Dermis microvascular lymphatic vessel endothelial cell (primary cell): Measurements from ENCODE around the gene EDEM2. TPM values are rescaled to one million over a fixed set of nuclear protein-coding genes. Genes with fewer than 3 reads are reported as not detected.
"Not testable (repeated sequence)": the region's sequence is repeated elsewhere in the genome, so short reads cannot be mapped to it uniquely, and the experiment has no call there.

Experiments used
- DNase-seq, 2 donors: peaks; one replicate each; pipeline versions ENCODE4 v3.0.0 to v3.0.0-alpha.2; 2010; ENCODE audit warnings: low read depth in 2 of 2
- total RNA-seq: library from RNA; depleted of rRNA; stranded (reverse); fragments of >200 nt; gene quantifications from 2 replicates; pipeline ENCODE4 v1.2.1, GENCODE V29; 2014

Gene EDEM2
- total RNA-seq, 1 donor from 2014 or later: 65.9 TPM

DNA sequence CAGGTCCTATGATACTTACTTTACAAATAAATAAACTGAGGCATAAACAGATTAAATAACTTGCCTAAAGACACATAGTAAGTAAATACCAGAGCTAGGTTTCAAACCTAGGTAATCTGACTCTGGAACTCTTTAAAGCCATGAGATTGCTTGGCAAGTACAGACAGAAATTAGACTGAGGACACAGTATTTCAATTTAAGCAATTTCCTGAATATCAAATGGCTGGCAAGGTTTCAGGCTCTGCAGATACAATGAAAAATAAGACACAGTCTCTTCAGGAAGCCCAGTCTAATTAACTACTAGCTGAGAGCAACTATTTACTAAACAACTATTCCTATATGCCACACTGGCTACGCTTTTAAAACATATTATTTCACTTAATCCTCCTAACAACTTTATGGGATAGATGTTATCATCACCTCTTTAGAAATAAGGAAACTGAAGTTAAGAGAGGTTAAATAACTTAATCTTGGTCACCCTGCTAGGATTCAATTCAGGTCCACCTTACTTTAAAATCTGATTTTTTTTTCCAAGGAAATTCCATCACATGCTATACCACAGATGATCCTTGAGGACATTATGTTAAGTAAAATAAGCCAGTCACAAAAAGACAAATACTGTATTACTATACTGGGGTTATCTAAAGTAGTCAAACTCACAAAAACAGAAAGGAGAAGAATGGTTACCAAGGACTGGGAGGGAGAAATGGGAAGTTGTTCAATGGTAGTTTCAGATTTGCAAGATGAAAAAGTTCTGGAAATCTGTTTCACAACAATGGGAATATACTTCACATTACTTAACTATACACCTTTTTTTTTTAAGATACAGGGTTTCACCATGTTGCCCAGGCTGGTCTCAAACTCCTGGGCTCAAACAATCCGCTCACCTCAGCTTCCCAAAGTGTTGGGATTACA is 58.6 kb downstream of the EDEM2 start:
- DNase-seq: peak in 1 of 2 donors; percentile 36

DNA sequence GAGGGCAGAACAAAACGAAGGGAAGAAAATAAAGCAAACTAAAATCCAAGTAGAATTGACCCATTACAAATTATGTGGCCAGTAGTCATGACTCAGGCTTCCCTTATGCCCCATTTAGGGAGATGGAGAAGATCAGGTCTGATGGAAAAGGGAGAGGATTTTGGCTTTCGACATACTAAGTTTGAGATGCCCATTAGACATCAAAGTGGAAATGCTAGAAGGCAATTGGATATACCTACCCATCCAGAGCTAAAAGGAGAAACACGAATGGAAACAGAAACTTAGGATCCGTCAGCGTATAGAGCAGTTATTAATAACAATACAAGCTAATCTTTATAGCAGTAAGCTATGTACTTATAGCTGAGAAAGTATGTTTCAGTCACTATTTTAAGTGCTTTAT is 59.3 kb downstream of the EDEM2 start:
- DNase-seq: no peak

DNA sequence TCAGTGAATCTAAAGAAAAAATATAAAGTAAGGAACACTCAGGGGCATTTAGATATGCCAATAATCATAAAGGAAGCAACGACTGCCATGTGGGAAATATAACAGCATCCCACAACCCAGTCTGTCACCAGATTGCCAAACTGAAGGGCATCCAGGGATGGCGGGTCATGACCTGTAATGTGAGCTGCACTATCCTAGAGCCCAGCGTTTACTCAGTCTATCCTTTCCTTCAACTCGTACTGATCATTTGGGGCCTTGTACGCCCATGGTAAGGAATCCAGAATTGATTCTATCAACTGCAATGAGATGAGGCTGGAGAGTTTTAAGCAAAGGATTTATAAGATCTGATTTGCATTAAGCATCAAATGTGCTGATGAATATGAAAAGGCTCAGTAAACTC is 59.8 kb downstream of the EDEM2 start:
- DNase-seq: no peak

DNA sequence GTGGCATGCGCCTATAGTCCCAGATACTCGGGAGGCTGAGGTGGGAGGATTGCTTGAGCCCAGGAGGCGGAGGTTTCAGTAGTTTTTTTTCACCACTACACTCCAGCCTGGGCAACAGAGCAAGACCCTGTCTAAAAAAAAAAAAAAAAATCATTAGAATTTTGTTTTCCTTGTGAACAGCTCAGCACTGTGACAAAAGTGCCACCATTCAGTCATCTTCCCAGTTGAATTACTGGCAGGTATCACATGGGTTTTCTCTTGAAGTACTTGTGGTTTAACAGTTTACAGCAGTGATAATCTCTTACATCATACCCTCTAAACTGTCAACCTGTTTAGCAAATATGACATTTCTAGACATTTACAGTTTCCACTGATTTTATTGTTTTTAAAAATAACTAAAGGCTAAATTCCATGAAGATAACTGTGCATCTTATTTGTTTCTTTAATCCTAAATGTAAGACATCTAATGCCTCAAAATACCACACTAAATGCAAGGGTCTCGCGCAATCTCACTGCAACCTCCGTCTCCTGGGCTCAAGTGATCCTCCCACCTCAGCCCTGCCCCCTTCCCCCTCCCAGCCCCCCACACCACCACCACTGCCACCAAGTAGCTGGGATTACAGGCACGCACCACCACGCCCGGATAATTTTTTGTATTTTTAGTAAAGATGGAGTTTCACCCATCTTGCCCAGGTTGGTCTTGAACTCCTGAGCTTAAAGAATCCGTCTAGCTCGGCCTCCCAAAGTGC is 61.5 kb downstream of the EDEM2 start:
- no peak for DNase-seq

DNA sequence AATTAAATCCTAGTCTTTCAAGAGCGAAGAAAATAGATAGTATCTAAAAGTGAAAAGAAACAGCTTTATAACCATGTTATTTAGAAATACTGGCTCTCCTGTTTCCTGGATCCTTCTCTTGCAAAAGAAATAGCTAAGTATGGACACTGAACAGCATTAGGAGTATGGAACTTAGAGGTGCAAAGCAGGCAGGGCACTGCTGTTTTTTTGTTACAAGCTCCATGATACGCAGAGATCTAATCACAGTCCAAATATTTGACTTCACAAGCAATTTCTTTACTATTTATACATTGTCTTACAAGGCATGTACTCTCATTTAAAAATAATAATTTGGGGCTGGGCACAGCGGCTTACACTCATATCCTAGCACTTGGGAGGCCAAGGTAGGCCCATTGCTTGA is 62.1 kb downstream of the EDEM2 start:
- DNase-seq: no peak

- not testable (repeated sequence) for DNase-seq
These were observed 66.8 kb downstream of the EDEM2 start for GRCh38 chr20:35080348-35080642.

DNA sequence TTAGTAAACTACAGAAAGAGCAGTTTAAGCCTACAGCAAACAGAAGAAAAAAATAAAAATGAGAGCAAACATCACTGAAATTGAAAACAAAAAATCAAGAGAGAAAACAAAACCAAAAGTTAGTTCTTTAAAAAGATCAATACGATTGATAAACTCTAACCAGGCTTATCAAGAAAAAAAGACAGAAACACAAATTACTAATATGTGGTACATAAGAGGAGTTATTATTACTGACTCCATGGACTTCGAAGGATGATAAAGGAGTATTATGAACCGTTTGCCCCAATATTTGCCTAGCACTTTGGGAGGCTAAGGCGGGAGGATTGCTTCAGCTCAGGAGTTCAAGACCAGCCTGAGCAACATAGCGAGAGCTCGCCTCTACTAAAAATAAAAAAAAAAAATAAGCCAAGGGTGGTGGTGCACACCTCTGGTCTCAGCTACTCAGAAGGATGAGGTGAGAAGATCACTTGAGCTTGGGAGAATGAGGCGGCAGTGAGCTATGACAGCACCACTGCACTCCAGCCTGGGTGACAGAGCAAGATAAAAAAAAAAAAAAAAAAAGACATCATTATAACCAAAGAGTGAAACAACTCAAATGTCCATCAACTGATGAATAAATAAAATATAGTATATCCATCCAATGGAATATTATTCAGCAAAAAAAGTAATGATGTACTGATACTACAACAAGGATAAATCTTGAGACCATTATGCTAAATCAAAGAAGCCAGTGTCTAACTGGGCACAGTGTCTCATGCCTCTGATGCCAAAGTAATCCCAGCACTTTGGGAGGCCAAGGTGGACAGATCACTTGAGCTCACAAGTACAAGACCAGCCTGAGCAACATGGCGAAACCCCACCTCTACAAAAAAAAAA is 67.4 kb downstream of the EDEM2 start:
- DNase-seq: no peak

GRCh38 chr20:35077872-35078271 is 69.3 kb downstream of the EDEM2 start:
- no peak for DNase-seq

DNA sequence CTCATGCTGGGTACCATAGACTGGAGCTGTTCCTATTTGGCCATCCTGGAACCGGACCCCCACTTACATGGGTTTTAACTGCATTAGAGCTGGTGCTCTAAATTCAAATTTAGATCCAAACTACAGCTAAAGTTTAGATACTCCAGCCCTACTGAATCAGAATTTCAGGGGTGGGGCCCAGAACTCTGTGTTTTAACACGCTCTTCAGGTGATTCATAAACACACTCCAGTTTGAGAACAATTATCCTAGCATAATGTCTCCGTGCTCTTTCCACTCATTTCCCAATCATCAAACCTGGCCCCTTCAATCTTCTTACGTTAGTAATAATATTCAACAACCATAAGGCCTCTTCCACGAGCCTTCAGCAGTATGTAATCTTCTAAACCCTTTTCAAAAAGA is 69.8 kb downstream of the EDEM2 start:
- no peak for DNase-seq

DNA sequence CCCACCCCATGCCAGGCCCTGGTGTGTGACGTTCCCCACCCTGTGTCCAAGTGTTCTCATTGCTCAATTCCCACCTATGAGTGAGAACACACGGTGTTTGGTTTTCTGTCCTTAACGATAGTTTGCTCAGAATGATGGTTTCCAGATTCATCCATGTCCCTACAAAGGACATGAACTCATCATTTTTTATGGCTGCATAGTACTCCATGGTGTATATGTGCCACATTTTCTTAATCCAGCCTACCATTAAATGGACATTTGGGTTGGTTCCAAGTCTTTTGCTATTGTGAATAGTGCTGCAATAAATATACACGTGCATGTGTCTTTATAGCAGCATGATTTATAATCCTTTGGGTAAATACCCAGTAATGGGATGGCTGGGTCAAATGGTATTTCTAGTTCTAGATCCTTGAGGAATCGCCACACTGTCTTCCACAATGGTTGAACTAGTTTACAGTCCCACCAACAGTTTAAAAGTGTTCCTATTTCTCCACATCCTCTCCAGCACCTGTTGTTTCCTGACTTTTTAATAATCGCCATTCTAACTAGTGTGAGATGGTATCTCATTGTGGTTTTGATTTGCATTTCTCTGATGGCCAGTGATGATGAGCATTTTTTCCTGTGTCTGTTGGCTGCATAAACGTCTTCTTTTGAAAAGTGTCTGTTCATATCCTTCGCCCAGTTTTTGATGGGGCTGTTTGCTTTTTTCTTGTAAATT is 75.5 kb downstream of the EDEM2 start:
- not testable (repeated sequence) for DNase-seq

DNA sequence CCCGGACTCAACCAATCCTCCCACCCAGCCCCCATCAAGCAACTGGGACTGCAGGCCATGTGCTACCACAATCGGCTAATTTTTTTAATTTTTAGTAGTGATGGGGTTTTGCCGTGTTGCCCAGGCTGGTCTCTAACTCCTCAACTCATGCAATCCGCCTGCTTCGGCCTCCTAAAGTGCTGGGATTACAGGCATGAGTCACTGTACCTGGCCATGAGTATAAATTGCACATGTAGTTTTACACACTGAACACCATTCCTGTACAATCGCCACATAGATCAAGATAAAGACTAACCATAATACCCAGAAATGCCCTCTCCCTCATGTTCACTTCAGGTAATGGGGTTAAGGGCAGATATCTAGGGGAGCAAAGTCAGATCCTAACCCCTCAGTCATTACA is 80.9 kb downstream of the EDEM2 start:
- no peak for DNase-seq

Other genes with a start within 250 kb of the EDEM2 start
- gene GSS, start 191.5 kb downstream of the EDEM2 start, total RNA-seq: 63.9 and 71.9 TPM in 2 replicates
- gene MYH7B, start 191.5 kb downstream of the EDEM2 start, total RNA-seq: under 0.01 TPM in 1 of 2 replicates, not detected in the other
- 68.9 and 99.4 TPM in 2 replicates for gene TRPC4AP, start 54.5 kb downstream of the EDEM2 start, total RNA-seq
- gene PROCR, start 24.7 kb upstream of the EDEM2 start, total RNA-seq: 83.1 and 217 TPM in 2 replicates
- under 0.01 and 0.13 TPM in 2 replicates for gene MMP24, start 79.4 kb upstream of the EDEM2 start, total RNA-seq
- 2.4 and 4.9 TPM in 2 replicates for gene MMP24OS, start 130.8 kb upstream of the EDEM2 start, total RNA-seq
- 173 and 178 TPM in 2 replicates for gene EIF6, start 137.4 kb upstream of the EDEM2 start, total RNA-seq
- gene FAM83C, start 145.1 kb upstream of the EDEM2 start, total RNA-seq: not detected in 2 replicates